NCI-H524 (cell line): ENCODE data around the gene GOSR2.
"Not testable (repeated sequence)": the region's sequence is repeated elsewhere in the genome, so short reads cannot be mapped to it uniquely, and the experiment has no call there.

Experiments used
- DNase-seq, 2 experiments: peaks; one replicate each; lab custom pipeline; 2025; lab: John Stamatoyannopoulos, UW

GOSR2 gene

GRCh38 chr17:46964315-46965265 is 41.6 kb downstream of the GOSR2 start:
- no peak for DNase-seq

GRCh38 chr17:46968224-46968834 is 45.4 kb downstream of the GOSR2 start:
- DNase-seq, result no peak

- no peak for DNase-seq
Observed at GRCh38 chr17:46968896-46969295, 45.9 kb downstream of the GOSR2 start.

GRCh38 chr17:46971647-46972300 is 48.8 kb downstream of the GOSR2 start:
- no peak for DNase-seq

GRCh38 chr17:46972346-46972745 is 49.4 kb downstream of the GOSR2 start:
- DNase-seq, result peak in 1 of 2 experiments; percentile 35

GRCh38 chr17:46974086-46974485 is 51.1 kb downstream of the GOSR2 start:
- DNase-seq, result no peak

- DNase-seq, result no peak
Observed at GRCh38 chr17:46975287-46975686, 52.3 kb downstream of the GOSR2 start.

- peak; percentile 82 to 86 for DNase-seq
Observed at GRCh38 chr17:46976626-46977270, 53.8 kb downstream of the GOSR2 start.

GRCh38 chr17:46977348-46977747 is 54.4 kb downstream of the GOSR2 start:
- peak; percentile 82 to 92 for DNase-seq

GRCh38 chr17:46977750-46978488 is 55.0 kb downstream of the GOSR2 start:
- DNase-seq, result peak; percentile 69 to 72

- peak in 1 of 2 experiments; percentile 42 for DNase-seq
Observed at GRCh38 chr17:46978489-46979146, 55.7 kb downstream of the GOSR2 start.

GRCh38 chr17:46979147-46979863 is 56.3 kb downstream of the GOSR2 start, which contains the start of gene RPRML:
Gene RPRML, minus strand, starts transcription at chr17:46979253. Its CDS starts 246 bp downstream, at chr17:46979007.
- DNase-seq, result peak; percentile 44 to 74

GRCh38 chr17:46982577-46982976 is 59.6 kb downstream of the GOSR2 start:
- no peak for DNase-seq

- DNase-seq, result no peak
Observed at GRCh38 chr17:46983782-46984181, 60.8 kb downstream of the GOSR2 start.

- DNase-seq, result peak; percentile 92 to 97
Observed at GRCh38 chr17:46984341-46984740, 61.4 kb downstream of the GOSR2 start.

- DNase-seq, result peak; percentile 47 to 56
Observed at GRCh38 chr17:46984892-46985291, 61.9 kb downstream of the GOSR2 start.

GRCh38 chr17:46986366-46986765 is 63.4 kb downstream of the GOSR2 start:
- DNase-seq, result no peak

- not testable (repeated sequence) for DNase-seq
Observed at GRCh38 chr17:46987927-46988326, 65.0 kb downstream of the GOSR2 start.

GRCh38 chr17:46989637-46990431 is 66.9 kb downstream of the GOSR2 start:
- DNase-seq, result no peak
